Endothelial cell of umbilical vein (primary cell): ENCODE results near the gene FAM120AOS. TPM values are rescaled to one million over a fixed set of nuclear protein-coding genes. Genes with fewer than 3 reads are reported as not detected.

Experiments
- BruUV-seq: library from RNA; stranded (reverse); fragments of 400-500 nt; replicated peaks from 2 replicates; lab custom pipeline; 2021; lab: Mats Ljungman, UMichigan
- CTCF ChIA-PET: fragments of 300-600, 350-600 bp; sonication (Branson Sonifier 250); formaldehyde crosslinking; loops from one replicate; lab custom pipeline; 2021; ENCODE audit warnings: antibody characterized with exemption, inconsistent platforms; lab: Charles Lee
- POLR2A ChIA-PET: fragments of 300-600, 350-600 bp; sonication (Branson Sonifier 250); formaldehyde crosslinking; loops from one replicate; lab custom pipeline; 2021; ENCODE audit warnings: antibody characterized with exemption, inconsistent platforms; lab: Charles Lee
- DNase-seq: peaks from one replicate; pipeline ENCODE4 v3.0.0-alpha.2; 2011; ENCODE audit warnings: low read depth, low spot score
- FAIRE-seq: peaks from 2 replicates; lab custom pipeline; 2011; peaks lifted over from hg19 to GRCh38; lab: Jason Lieb, UNC
- H2AFZ ChIP-seq: 2 replicates; pipeline ENCODE4 v1.6.0; 2012; ENCODE audit warnings: low read depth, low read length, control low read depth, inconsistent platforms
- H3K27ac ChIP-seq: 2 replicates; pipeline ENCODE4 v1.5.1; 2011; ENCODE audit warnings: low read depth, mild to moderate bottlenecking, control low read depth, low read length, moderate library complexity; ENCODE audit not compliant: insufficient read depth
- H3K27me3 ChIP-seq, 2 experiments: 2 replicates each; pipeline versions ENCODE4 v1.6.0 to v1.6.1; 2011; ENCODE audit warnings: low read length in 2 of 2, mixed read lengths in 1 of 2; ENCODE audit not compliant: control insufficient read depth in 2 of 2, insufficient read depth in 2 of 2
- H3K36me3 ChIP-seq, 2 experiments: 2 replicates in 1 of 2; 3 replicates in 1 of 2; pipeline ENCODE4 v1.5.1; 2011; ENCODE audit warnings: low read length in 2 of 2, mild to moderate bottlenecking in 1 of 2, moderate library complexity in 1 of 2; ENCODE audit not compliant: control insufficient read depth in 2 of 2, insufficient read depth in 2 of 2; ENCODE audit errors: extremely low read depth in 1 of 2
- H3K4me1 ChIP-seq: 3 replicates; pipeline ENCODE4 v1.5.1; 2011; ENCODE audit warnings: mild to moderate bottlenecking, low read length; ENCODE audit not compliant: control insufficient read depth, insufficient read depth; ENCODE audit errors: extremely low read depth
- H3K4me2 ChIP-seq: 2 replicates; pipeline ENCODE4 v1.6.1; 2011; ENCODE audit warnings: low read length, control low read depth, mixed read lengths; ENCODE audit not compliant: insufficient read depth
- H3K4me3 ChIP-seq, 3 experiments: fragments of 200-600 bp in 1 of 3; sonication (generic), shearing (Covaris generic) in 1 of 3; replicated peaks in 1 of 3; 2 replicates each; pipeline ENCODE4 v1.5.1; 2011 to 2016; ENCODE audit warnings: control low read depth in 3 of 3, low read length in 3 of 3, mild to moderate bottlenecking in 2 of 3, inconsistent platforms in 1 of 3, low read depth in 1 of 3, moderate library complexity in 1 of 3; ENCODE audit not compliant: insufficient read depth in 1 of 3
- H3K79me2 ChIP-seq: 2 replicates; pipeline ENCODE4 v1.6.0; 2012; ENCODE audit warnings: low read length, inconsistent platforms; ENCODE audit not compliant: control insufficient read depth, insufficient read depth
- H3K9ac ChIP-seq: replicated peaks from 2 replicates; pipeline ENCODE3; 2011; ENCODE audit warnings: low read length, control low read depth; ENCODE audit not compliant: insufficient read depth; ENCODE audit errors: extremely low read depth
- H3K9me1 ChIP-seq: replicated peaks from 3 replicates; pipeline ENCODE4 v1.6.0; 2011; ENCODE audit warnings: mild to moderate bottlenecking, low read length; ENCODE audit not compliant: control insufficient read depth, insufficient read depth; ENCODE audit errors: extremely low read depth
- H3K9me3 ChIP-seq: replicated peaks from 2 replicates; pipeline ENCODE4 v1.5.1; 2012; ENCODE audit warnings: low read length, inconsistent platforms; ENCODE audit not compliant: control insufficient read depth, insufficient read depth
- H4K20me1 ChIP-seq: replicated peaks from 2 replicates; pipeline ENCODE3; 2011; ENCODE audit warnings: mild to moderate bottlenecking, low read length; ENCODE audit not compliant: control insufficient read depth, insufficient read depth; ENCODE audit errors: extremely low read depth
- EZH2 ChIP-seq: IDR thresholded peaks from 2 replicates; pipeline ENCODE4 v1.6.1; 2012; ENCODE audit warnings: borderline replicate concordance, low read depth, mild to moderate bottlenecking, moderate library complexity, low read length, inconsistent platforms; ENCODE audit not compliant: severe bottlenecking
- FOS ChIP-seq: IDR thresholded peaks from 2 replicates; pipeline ENCODE4 v1.6.1; 2011; ENCODE audit warnings: mild to moderate bottlenecking, low read length, moderate library complexity, borderline replicate concordance; ENCODE audit not compliant: insufficient read depth
- GATA2 ChIP-seq: IDR thresholded peaks from 2 replicates; pipeline ENCODE4 v1.7.0; 2011; ENCODE audit warnings: low read depth, mild to moderate bottlenecking, moderate library complexity, mixed read lengths, low read length; ENCODE audit not compliant: insufficient read length, insufficient read depth
- JUN ChIP-seq: IDR thresholded peaks from 2 replicates; pipeline ENCODE4 v1.6.1; 2011; ENCODE audit warnings: borderline replicate concordance, low read depth; ENCODE audit not compliant: insufficient read length, insufficient read depth
- MYC ChIP-seq: IDR thresholded peaks from one replicate; pipeline ENCODE4 v1.6.1; 2011; ENCODE audit warnings: mild to moderate bottlenecking, low read depth, low read length
- POLR2A ChIP-seq: IDR thresholded peaks from 2 replicates; pipeline ENCODE4 v1.6.1; 2012; ENCODE audit warnings: low read depth, mild to moderate bottlenecking, control low read depth, low read length
- POLR2AphosphoS5 ChIP-seq: IDR thresholded peaks from 2 replicates; pipeline ENCODE4 v1.6.1; 2012; ENCODE audit warnings: low read depth, mild to moderate bottlenecking, control low read depth, low read length, moderate library complexity; ENCODE audit not compliant: insufficient read depth
- dilution Hi-C: fragments of 300-500 bp; cut with MboI; formaldehyde crosslinking; loops from one replicate; pipeline ENCODE4 v1.15.0; 2019; ENCODE audit warnings: low sequenced_read_pairs; ENCODE audit not compliant: extremely low pct_ligation_motif_present
- intact Hi-C: fragments of 100-400 bp; cut with micrococcal nuclease; formaldehyde crosslinking; loops from one replicate; pipeline ENCODE4 v1.10.0; 2022
- polyA plus RNA-seq, 4 experiments: library from polyadenylated mRNA; depleted of rRNA in 3 of 4; stranded (reverse) in 3 of 4; unstranded in 1 of 4; fragments of >200 nt; gene quantifications; 2 replicates each; pipeline versions ENCODE4 v1.2.1 to v1.2.3, GENCODE V29; 2011 to 2012; ENCODE audit warnings: missing spikeins in 1 of 4
- total RNA-seq: library from RNA; stranded (reverse); gene quantifications from 2 replicates; pipeline ENCODE4 v1.2.3, GENCODE V29; 2021
- TF ChIP-seq, protein P1 (sequence below), 2 donors: IDR thresholded peaks; 1 replicate in 1 of 2; 2 replicates in 1 of 2; pipeline ENCODE4 v1.5.1; 2011; ENCODE audit warnings: low read length in 2 of 2, mild to moderate bottlenecking in 2 of 2, moderate library complexity in 2 of 2, control low read depth in 1 of 2, inconsistent platforms in 1 of 2, low read depth in 1 of 2; ENCODE audit not compliant: insufficient read depth in 1 of 2; ENCODE audit errors: extremely low read depth in 1 of 2
- TF ChIP-seq, protein P2 (sequence below): IDR thresholded peaks from 2 replicates; pipeline ENCODE4 v1.6.1; 2011; ENCODE audit not compliant: insufficient read depth, insufficient read length

Gene FAM120AOS
- total and polyA plus RNA-seq, 2 donors (not counting 3 experiments of a cell fraction or from before 2014, with no cell fraction given) = 25.9 to 32.4 TPM

DNA sequence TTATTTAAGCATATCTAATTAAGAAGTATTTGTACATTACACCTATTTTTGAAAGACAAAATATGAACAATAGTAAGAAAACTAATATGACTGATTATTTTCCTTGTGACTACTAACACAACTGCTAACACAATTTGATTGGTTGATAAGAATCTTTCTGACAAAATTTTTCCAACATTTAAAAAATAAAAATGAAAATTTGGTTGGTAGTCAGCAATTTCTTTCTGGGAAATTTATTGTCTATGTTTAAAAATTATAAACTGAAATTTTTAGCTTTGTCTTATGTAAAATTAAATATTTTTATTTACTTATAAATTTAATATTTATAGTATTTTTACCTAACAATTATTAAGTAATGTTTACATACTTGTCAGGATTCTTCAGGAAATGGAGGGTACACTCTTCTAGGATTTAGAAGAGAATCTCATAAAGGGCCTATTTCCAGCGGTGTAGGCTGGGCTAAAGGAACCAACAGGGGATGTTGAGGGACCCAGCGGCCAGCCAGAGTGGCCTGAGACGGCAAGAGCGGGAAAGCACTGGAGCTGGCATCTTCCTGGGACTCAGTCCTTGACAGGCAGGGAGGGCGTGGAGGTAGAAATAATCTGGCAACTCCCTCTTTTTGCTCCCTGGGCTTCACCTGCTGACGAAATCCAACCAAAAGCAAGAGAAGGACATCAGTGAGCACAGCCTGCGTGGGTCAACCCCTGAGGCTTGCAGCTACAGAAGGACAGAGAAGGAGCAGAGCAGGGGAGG is 16.6 kb downstream of the FAM120AOS start:
- H3K27me3 ChIP-seq = no peaks in the 10 kb centered on the region
- TF ChIP-seq POLR2A = no peak
- no peak for TF ChIP-seq GATA2
- no peak for TF ChIP-seq FOS
- TF ChIP-seq, protein P1, sequence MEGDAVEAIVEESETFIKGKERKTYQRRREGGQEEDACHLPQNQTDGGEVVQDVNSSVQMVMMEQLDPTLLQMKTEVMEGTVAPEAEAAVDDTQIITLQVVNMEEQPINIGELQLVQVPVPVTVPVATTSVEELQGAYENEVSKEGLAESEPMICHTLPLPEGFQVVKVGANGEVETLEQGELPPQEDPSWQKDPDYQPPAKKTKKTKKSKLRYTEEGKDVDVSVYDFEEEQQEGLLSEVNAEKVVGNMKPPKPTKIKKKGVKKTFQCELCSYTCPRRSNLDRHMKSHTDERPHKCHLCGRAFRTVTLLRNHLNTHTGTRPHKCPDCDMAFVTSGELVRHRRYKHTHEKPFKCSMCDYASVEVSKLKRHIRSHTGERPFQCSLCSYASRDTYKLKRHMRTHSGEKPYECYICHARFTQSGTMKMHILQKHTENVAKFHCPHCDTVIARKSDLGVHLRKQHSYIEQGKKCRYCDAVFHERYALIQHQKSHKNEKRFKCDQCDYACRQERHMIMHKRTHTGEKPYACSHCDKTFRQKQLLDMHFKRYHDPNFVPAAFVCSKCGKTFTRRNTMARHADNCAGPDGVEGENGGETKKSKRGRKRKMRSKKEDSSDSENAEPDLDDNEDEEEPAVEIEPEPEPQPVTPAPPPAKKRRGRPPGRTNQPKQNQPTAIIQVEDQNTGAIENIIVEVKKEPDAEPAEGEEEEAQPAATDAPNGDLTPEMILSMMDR (IDR thresholded peaks at IDR 0.05; ENCODE audit: extremely low read depth in 1 of 2, insufficient read depth in 1 of 2, low read depth in 1 of 2, low read length in 2 of 2) = no peak
- TF ChIP-seq, protein P2, sequence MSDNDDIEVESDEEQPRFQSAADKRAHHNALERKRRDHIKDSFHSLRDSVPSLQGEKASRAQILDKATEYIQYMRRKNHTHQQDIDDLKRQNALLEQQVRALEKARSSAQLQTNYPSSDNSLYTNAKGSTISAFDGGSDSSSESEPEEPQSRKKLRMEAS = no peak
- no peak for TF ChIP-seq MYC
- TF ChIP-seq POLR2AphosphoS5 = no peak
- TF ChIP-seq EZH2 = no peak
- no peak for TF ChIP-seq JUN
- intact Hi-C loops (no loop called here), dilution Hi-C loops (no loop called here)
- no peaks in the 10 kb centered on the region for H4K20me1 ChIP-seq
- no peak overlapping the region for H3K9ac ChIP-seq
- no peak for FAIRE-seq
- H2AFZ ChIP-seq = no peak overlapping the region
- H3K36me3 ChIP-seq = no peaks in the 10 kb centered on the region
- no peak overlapping the region for H3K27ac ChIP-seq
- POLR2A ChIA-PET = no interaction called here
- H3K79me2 ChIP-seq = no peaks in the 10 kb centered on the region
- no peaks in the 10 kb centered on the region for H3K4me1 ChIP-seq
- CTCF ChIA-PET = interaction anchor here (0.8 kb wide), 1 partner anchor 8 kb away, joined by 3 read pairs; no protein-coding TSS in a partner anchor
- BruUV-seq = no TSS peak
- no peaks in the 10 kb centered on the region for H3K9me1 ChIP-seq
- no peak overlapping the region for H3K4me2 ChIP-seq
- H3K4me3 ChIP-seq = no peak overlapping the region
- no peaks in the 10 kb centered on the region for H3K9me3 ChIP-seq
- no peak for DNase-seq
